RPMI7951 (cell line): ENCODE results near the gene SUPT4H1. TPM values are rescaled to one million over a fixed set of nuclear protein-coding genes. Genes with fewer than 3 reads are reported as not detected.
A peak's percentile ranks its signal among the peaks of the same experiment; 100 is the strongest.
"Not testable (repeated sequence)": the region's sequence is repeated elsewhere in the genome, so short reads cannot be mapped to it uniquely, and the experiment has no call there.

Source experiments
- DNase-seq: peaks from one replicate; pipeline ENCODE4 v3.0.0-alpha.2; 2012; ENCODE audit warnings: low read depth
- total RNA-seq: library from RNA; depleted of rRNA; stranded (reverse); fragments of >200 nt; shearing (Covaris generic); gene quantifications from 2 replicates; pipeline ENCODE4 v1.2.3, GENCODE V29; 2014

Gene SUPT4H1
- total RNA-seq, 1 experiment from 2014 or later = 61.4 TPM

GRCh38 chr17:58341136-58341860 is 10.7 kb downstream of the SUPT4H1 start:
- DNase-seq = not testable (repeated sequence)

GRCh38 chr17:58340405-58340876 is 11.6 kb downstream of the SUPT4H1 start:
- no peak for DNase-seq

GRCh38 chr17:58339755-58340404 is 12.1 kb downstream of the SUPT4H1 start:
- DNase-seq = no peak

- peak; percentile 83 for DNase-seq
These were observed 12.9 kb downstream of the SUPT4H1 start for GRCh38 chr17:58338841-58339754.

GRCh38 chr17:58338454-58338840 is 13.6 kb downstream of the SUPT4H1 start:
- DNase-seq = no peak

GRCh38 chr17:58337600-58338453 is 14.2 kb downstream of the SUPT4H1 start:
- DNase-seq = peak; percentile 96

- no peak for DNase-seq
These were observed 14.8 kb downstream of the SUPT4H1 start for GRCh38 chr17:58337210-58337599.

- DNase-seq = peak; percentile 86
These were observed 15.4 kb downstream of the SUPT4H1 start for GRCh38 chr17:58336456-58337209.

- DNase-seq = peak; percentile 89
These were observed 16.1 kb downstream of the SUPT4H1 start for GRCh38 chr17:58335779-58336455.

- DNase-seq = no peak
These were observed 16.8 kb downstream of the SUPT4H1 start for GRCh38 chr17:58335061-58335731.

GRCh38 chr17:58334661-58335060 is 17.3 kb downstream of the SUPT4H1 start:
- DNase-seq = no peak

GRCh38 chr17:58334256-58334655 is 17.7 kb downstream of the SUPT4H1 start:
- no peak for DNase-seq

GRCh38 chr17:58333736-58334207 is 18.2 kb downstream of the SUPT4H1 start:
- DNase-seq = no peak

- DNase-seq = no peak
These were observed 18.9 kb downstream of the SUPT4H1 start for GRCh38 chr17:58332778-58333735.

- no peak for DNase-seq
These were observed 19.9 kb downstream of the SUPT4H1 start for GRCh38 chr17:58331815-58332777.

GRCh38 chr17:58330997-58331814 is 20.8 kb downstream of the SUPT4H1 start:
- peak; percentile 15 for DNase-seq
